ENCODE measurements around the gene DIS3L2. TPM values are rescaled to one million over a fixed set of nuclear protein-coding genes. Genes with fewer than 3 reads are reported as not detected.

Gene DIS3L2
- total RNA-seq, 2 donors from 2014 or later, result 39.5 to 42.4 TPM

DNA sequence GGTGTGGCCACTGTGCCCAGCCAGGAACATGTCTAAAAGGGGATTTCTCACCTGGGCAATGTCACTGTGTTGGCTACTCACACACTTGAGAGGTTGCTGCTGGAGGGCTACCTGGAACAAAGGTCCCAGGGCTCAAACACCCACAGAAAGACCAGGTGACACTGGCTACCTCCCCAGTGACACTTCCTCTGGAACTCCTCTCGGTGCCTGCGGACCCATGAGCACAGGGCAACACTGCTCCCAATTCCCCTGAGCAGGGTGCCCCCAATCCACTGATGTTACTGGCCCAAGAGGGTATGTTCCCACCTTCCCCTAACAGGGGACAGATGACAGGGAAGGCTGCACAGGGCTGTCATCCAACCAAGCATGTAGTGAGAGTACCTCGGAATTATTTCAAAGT lies 41.1 kb upstream of the DIS3L2 start:
- 86% methylated on average over 2 of the region's 3 CpGs; no CpG with 5 or more reads in 1 of the 2 experiments for WGBS, 2 experiments (ENCODE audit: insufficient coverage in 1 of 2, insufficient read length in 1 of 2)
- H3K36me3 ChIP-seq (ENCODE audit: control insufficient read depth, insufficient read depth, low read length), result no peaks in the 10 kb centered on the region
- Mint-ChIP-seq H3K4me3 (no peak overlapping the region), H3K36me3 (ENCODE audit: low read depth) (no peaks in the 10 kb centered on the region), H3K27me3 (ENCODE audit: insufficient read depth) (peaks cover 33% of the 10 kb centered on the region), H3K27ac (no peak overlapping the region), H3K9me3 (no peaks in the 10 kb centered on the region), H3K4me1 (no peaks in the 10 kb centered on the region)
- DNase-seq, result no peak
- no peak overlapping the region for H3K9ac ChIP-seq (ENCODE audit: extremely low read depth, low read length, poor library complexity, severe bottlenecking)
- no peak overlapping the region for H3K4me3 ChIP-seq (ENCODE audit: low read length)
- TF ChIP-seq, protein P1, sequence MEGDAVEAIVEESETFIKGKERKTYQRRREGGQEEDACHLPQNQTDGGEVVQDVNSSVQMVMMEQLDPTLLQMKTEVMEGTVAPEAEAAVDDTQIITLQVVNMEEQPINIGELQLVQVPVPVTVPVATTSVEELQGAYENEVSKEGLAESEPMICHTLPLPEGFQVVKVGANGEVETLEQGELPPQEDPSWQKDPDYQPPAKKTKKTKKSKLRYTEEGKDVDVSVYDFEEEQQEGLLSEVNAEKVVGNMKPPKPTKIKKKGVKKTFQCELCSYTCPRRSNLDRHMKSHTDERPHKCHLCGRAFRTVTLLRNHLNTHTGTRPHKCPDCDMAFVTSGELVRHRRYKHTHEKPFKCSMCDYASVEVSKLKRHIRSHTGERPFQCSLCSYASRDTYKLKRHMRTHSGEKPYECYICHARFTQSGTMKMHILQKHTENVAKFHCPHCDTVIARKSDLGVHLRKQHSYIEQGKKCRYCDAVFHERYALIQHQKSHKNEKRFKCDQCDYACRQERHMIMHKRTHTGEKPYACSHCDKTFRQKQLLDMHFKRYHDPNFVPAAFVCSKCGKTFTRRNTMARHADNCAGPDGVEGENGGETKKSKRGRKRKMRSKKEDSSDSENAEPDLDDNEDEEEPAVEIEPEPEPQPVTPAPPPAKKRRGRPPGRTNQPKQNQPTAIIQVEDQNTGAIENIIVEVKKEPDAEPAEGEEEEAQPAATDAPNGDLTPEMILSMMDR (conservative IDR thresholded peaks at IDR 0.05), result no peak
- no peak overlapping the region for H3K27ac ChIP-seq (ENCODE audit: low read depth, low read length)
- H3K9me3 ChIP-seq (ENCODE audit: control insufficient read depth, low read length), result no peaks in the 10 kb centered on the region
- no peaks in the 10 kb centered on the region for H3K4me1 ChIP-seq (ENCODE audit: control insufficient read depth, insufficient read depth, low read length)
- H3K27me3 ChIP-seq (ENCODE audit: control insufficient read depth, insufficient read depth, low read length, poor library complexity, severe bottlenecking), result peaks cover 26% of the 10 kb centered on the region

DNA sequence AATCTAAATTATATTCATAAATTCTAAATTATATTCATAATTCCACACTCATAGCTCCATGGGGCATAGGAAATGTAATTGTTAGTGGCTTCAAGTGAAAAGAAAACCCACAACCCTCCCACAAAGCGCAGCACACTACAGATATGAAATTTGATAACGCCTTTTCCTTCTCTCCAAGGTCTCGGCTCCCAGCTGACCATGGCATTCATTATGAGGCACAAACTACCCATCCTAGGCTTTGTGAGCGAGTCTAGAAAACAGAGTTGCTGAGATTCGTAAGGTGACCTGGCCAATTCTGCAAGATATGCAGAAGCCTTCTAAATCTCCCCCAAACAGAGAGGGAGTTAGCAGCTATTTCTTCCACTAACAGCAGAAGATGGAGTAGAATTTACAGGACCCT lies 40.7 kb upstream of the DIS3L2 start:
- no peak overlapping the region for H3K4me3 Mint-ChIP-seq
- no peaks in the 10 kb centered on the region for H3K36me3 Mint-ChIP-seq (ENCODE audit: low read depth)
- H3K4me1 Mint-ChIP-seq, result no peaks in the 10 kb centered on the region
- WGBS, 2 experiments (ENCODE audit: insufficient coverage in 1 of 2, insufficient read length in 1 of 2), result 99 to 100% methylated on average over 3 to 5 of the region's 5 CpGs
- Histone ChIP-seq H3K9me3 (ENCODE audit: control insufficient read depth, low read length) (no peaks in the 10 kb centered on the region), H3K36me3 (ENCODE audit: control insufficient read depth, insufficient read depth, low read length) (no peaks in the 10 kb centered on the region), H3K27me3 (ENCODE audit: control insufficient read depth, insufficient read depth, low read length, poor library complexity, severe bottlenecking) (peaks cover 31% of the 10 kb centered on the region), H3K4me3 (ENCODE audit: low read length) (no peak overlapping the region), H3K9ac (ENCODE audit: extremely low read depth, low read length, poor library complexity, severe bottlenecking) (no peak overlapping the region), H3K27ac (ENCODE audit: low read depth, low read length) (no peak overlapping the region), H3K4me1 (ENCODE audit: control insufficient read depth, insufficient read depth, low read length) (no peaks in the 10 kb centered on the region)
- TF ChIP-seq, protein P1 (conservative IDR thresholded peaks at IDR 0.05), result no peak
- no peak for DNase-seq
- no peak overlapping the region for H3K27ac Mint-ChIP-seq
- H3K9me3 Mint-ChIP-seq, result no peaks in the 10 kb centered on the region
- peaks cover 34% of the 10 kb centered on the region for H3K27me3 Mint-ChIP-seq (ENCODE audit: insufficient read depth)

DNA sequence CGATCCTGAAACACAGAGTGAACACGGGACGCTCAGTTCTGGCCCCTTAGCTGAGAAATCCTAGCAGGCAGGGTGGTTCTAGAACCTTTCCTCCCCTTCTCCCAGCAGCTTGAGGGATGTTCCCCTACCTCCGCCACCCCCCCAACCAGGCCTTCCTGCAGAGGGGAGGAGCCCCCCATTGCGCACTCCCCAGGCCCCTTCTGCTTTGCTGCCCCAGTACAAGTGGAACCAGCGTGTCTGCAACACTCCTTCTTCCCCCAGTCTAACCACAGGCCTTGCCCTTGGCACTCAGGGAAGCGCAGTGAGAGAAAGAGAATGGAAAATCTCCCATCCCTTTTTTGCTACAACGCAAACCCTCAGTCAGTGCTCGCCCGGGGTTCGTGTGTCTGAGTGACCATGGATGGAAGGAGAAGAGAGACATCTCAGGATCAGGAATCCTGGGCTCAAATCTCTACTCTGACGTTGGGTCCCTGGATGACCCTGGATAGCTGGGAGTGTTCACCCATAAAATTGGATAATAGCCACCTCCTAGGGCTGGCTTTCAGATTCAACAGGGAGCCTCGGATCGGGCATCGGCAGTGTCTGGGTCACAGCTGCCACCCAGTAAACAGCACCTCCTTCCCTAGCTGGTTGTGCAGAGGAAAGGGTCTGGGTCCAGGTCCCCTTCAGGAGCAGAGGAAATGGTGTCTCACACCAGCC lies 39.1 kb upstream of the DIS3L2 start:
- Mint-ChIP-seq H3K36me3 (ENCODE audit: low read depth) (no peaks in the 10 kb centered on the region), H3K27me3 (ENCODE audit: insufficient read depth) (peaks cover 48% of the 10 kb centered on the region), H3K27ac (no peak overlapping the region), H3K9me3 (no peaks in the 10 kb centered on the region), H3K4me3 (no peak overlapping the region), H3K4me1 (peaks cover 7% of the 10 kb centered on the region)
- no peak overlapping the region for H3K9ac ChIP-seq (ENCODE audit: extremely low read depth, low read length, poor library complexity, severe bottlenecking)
- H3K27ac ChIP-seq (ENCODE audit: low read depth, low read length), result no peak overlapping the region
- no peak for DNase-seq
- TF ChIP-seq, protein P1 (conservative IDR thresholded peaks at IDR 0.05), result no peak
- no peaks in the 10 kb centered on the region for H3K4me1 ChIP-seq (ENCODE audit: control insufficient read depth, insufficient read depth, low read length)
- 85 to 95% methylated on average over 8 to 15 of the region's 15 CpGs for whole genome bisulfite sequencing, 2 experiments (ENCODE audit: insufficient coverage in 1 of 2, insufficient read length in 1 of 2)
- no peak overlapping the region for H3K4me3 ChIP-seq (ENCODE audit: low read length)
- H3K9me3 ChIP-seq (ENCODE audit: control insufficient read depth, low read length), result no peaks in the 10 kb centered on the region
- no peaks in the 10 kb centered on the region for H3K36me3 ChIP-seq (ENCODE audit: control insufficient read depth, insufficient read depth, low read length)
- peaks cover 47% of the 10 kb centered on the region for H3K27me3 ChIP-seq (ENCODE audit: control insufficient read depth, insufficient read depth, low read length, poor library complexity, severe bottlenecking)

Measured in endodermal cell (in vitro differentiated cells).